GM19351 (cell line): ENCODE data around the gene DNA2.
"Not testable (repeated sequence)": the region's sequence is repeated elsewhere in the genome, so short reads cannot be mapped to it uniquely, and the experiment has no call there.

Experiments used
- ATAC-seq: cut with Tn5 transposase; IDR thresholded peaks from one replicate; pipeline ENCODE4 v1.9.1; 2021; ENCODE audit warnings: mild to moderate bottlenecking, moderate library complexity; ENCODE audit not compliant: unreplicated experiment

Gene DNA2

DNA sequence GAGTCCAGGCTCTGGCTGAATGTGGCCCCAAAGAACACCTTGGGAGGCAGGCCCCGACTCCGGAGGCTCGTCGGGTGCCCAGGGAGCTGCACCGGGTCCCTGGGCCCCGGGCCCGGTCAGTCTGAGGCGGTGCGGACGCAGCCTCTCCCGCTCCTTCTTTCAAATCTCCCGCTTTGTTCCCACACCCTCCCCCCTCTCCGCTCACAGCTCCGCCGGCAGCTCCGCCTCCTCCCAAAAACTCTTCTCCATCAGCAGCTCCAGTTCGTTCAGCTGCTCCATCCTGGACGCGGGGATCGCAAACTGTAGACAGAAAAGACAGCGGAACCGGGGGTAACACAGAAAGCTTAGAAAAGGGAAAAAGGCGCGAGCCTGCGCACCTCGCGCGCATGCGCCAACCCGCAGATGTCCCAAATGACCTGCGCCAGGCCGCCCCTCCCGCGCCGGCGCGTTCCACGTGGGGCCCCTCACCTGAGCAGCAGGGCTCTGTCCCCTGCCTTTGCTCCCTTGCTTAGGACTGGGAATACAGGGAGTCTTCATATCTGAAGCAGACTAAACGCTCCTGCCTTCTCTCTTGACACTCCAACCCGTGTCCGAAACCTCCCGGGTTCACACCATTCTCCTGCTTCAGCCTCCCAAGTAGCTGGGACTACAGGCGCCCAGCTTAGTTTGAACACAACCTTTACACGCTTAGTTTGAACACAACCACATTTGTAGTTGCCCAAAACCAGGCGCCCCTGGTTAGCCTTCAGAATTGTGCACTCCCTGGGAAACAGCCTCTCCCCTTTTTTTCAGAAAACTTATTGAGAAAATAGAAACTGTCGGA lies at the start of gene DNA2:
DNA2 (minus strand) TSS at position 388 of the 823 bp plus-strand sequence; CDS start at position 279, 109 bp downstream.
- peak; percentile 90 for ATAC-seq

DNA sequence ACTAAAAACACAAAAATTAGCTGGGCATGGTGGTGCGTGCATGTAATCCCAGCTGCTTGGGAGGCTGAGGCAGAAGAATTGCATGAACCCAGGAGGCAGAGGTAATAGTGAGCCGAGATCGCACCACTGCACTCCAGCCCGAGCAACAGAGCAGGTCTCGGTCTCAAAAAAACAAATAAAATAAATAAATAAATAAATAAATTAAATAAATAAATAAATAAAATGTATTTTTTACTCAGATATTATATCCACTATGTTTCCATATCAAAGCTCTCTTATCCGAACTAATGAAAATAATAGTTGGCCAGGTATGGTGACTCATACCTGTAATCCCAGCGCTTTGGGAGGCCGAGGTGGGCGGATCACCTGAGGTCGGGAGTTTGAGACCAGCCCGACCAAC lies 46.8 kb upstream of the DNA2 start:
- ATAC-seq = not testable (repeated sequence)

DNA sequence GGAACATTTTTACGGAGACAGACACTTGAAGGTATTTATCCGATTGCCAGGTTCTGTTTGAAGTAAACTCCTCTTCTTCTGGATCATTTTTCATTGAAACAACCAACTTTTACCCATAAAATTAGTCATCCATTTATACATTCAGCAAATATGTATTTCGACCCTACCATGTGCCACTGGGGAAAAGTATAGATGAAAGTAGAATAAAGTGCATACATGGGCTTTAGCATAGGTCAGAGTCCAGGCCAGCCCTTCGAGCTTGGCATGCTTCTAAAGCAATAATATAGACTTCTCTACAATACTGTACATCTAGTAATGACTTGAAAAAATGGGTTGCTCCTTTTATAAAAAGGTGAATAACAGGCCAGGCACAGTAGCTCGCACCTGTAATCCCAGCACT lies 45.4 kb upstream of the DNA2 start:
- ATAC-seq = no peak

DNA sequence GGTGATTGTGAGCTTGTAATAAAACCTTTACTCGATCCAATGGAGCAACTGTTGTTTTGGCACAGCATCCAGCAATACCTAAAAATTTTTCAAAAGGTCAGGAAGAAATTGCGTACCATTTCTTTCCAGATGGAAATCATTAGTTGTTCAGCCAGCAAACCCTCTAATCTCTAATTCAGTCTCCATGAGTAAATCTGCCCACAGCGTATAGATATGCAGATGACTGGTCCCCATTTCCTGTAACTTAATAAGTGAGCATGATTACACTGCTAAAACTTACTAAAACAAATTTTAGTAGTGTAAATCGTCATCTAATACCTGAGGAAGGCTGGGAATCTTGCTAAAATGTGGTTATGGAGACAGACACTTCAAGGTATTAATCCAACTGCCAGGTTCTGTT lies 45.0 kb upstream of the DNA2 start:
- no peak for ATAC-seq

GRCh38 chr10:68516216-68516615 lies 44.4 kb upstream of the DNA2 start:
- not testable (repeated sequence) for ATAC-seq

DNA sequence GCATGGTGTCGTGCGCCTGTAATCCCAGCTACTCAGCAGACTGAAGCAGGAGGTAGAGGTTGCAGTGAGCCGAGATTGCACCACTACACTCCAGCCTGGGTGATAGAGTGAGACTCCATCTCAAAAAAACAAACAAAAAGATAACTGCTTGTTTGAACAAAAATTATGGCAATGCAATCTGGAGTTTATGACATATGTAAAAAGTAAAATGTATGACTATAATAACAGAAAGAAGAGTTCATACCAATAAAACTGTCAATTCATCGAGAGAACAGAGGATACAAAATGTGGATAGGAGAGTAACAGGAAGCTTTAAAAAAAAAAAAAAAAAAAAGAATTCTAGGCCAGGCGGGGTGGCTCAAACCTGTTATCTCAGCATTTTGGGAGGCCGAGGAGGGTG lies 36.3 kb upstream of the DNA2 start:
- ATAC-seq = no peak

DNA sequence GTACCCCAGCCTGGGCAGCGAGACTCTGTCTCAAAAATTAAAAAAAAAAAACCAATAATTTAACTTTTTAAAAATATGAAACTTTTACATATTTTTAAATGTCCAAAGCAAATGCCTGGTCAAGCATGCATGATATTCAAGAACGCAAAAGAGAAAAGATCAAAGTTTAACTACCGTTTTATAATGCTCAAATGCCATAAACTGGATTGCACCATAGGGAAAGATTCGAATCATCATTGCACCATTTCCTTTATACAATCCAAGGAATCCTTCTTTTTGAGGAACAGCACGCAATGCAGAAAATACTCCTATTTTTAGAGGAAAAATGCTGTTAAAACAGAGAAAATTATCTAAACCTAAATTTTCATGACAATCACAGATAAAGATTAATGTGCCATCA lies 34.6 kb upstream of the DNA2 start:
- ATAC-seq = no peak

DNA sequence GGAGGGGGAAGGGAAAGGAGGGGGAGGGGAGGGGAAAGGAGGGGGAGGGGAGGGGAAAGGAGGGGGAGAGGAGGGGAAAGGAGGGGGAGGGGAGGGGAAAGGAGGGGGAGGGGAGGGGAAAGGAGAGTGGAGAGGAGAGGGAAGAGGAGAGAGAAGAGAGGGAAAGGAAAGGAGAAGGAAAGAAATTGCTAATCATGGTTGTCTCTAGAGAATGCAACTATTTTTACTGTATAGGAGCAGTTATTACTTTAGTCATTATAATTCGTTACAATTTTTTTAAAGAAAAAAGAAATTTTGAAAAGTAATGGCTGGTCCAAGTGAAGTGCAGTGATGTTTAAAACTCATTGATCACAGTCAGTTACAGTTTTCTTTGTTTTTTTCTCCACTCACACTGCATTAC lies 31.1 kb upstream of the DNA2 start:
- no peak for ATAC-seq

- no peak for ATAC-seq
Measured at GRCh38 chr10:68501691-68502090, 29.9 kb upstream of the DNA2 start.

- ATAC-seq = no peak
Measured at GRCh38 chr10:68499544-68499943, 27.8 kb upstream of the DNA2 start.

DNA sequence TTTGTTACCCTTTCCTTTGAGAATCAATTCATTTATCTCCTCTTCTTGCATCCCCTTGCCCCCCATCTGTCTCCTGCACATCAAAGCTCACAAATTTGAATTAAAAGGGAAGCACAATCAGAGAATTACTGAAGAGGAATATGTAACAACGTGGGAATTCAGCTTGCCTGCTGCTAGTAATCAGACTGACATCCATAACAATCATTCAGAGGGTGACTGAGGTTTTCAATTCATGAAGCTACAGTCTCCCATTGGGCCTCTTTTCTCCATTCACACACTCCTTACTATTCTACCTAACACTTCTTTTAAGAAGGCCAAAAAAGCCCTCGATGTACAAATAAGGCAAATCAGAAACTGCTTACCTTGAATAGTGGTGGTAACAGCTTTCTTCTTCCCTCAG lies 24.3 kb upstream of the DNA2 start:
- no peak for ATAC-seq

GRCh38 chr10:68492118-68492517 lies 20.3 kb upstream of the DNA2 start:
- no peak for ATAC-seq

- ATAC-seq = no peak
Measured at GRCh38 chr10:68489919-68490318, 18.1 kb upstream of the DNA2 start.

GRCh38 chr10:68474021-68474420 lies 2.2 kb upstream of the DNA2 start:
- ATAC-seq = no peak

DNA sequence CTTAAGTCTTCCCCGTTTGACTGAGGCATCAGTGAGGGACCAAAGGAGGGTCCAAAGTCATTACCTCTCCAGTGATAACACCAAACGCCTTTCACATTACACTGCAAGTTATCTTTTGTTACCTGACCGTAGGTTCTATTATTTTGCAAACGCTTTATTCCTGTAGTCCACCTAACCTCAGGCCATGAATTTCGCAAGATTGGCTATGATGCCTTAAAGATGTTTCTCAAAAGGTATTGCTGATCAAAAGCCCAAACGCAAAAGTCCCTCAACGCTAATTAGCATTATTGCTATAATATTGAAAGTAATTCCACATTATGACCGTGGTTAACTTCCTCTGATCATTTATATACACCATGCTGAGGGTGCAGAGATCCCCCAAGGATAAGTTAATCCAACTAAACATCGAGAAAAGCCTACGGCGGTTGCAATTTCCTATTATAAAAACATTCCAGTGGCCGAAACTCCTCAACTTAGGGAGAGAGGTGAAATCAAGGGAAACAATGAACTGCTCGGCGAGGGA lies 649 bp downstream of the DNA2 start:
- ATAC-seq = no peak

DNA sequence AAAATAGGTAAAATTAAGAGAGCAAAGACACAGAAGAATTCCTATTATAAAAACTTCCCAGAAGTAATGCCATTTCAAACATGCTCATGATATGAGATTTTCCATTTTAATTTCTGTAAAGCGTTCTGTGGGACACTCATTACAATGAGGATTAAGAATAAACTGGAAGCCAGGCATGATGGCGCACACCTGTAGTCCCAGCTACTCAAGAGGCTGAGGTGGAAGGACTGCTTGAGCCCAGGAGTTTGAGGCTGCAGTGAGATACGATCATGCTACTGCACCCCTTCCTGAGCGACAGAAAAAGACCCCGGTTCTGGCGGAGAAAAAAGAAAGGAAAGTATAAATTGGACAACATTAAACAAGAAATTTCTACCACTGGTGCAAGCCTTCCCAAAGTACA lies 1.5 kb downstream of the DNA2 start:
- ATAC-seq = no peak

DNA sequence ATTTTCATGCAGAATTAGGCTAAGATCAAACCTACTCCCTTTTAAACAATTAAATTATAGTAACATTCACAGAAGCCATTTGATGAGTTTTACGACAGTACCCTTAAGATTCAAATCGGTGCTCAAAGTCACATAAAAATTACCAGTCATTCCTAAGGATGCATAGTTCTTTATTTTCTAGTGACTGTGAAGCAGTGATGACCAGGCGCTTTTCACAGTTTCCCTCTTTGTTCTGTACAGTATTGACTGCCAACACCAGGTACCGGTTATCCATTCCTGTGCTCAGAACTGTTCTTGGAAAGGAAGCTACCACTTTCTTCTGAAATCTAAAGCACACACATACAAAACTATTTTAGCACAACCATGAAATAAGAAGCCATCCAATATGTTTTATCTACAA lies 1.9 kb downstream of the DNA2 start:
- ATAC-seq = no peak

GRCh38 chr10:68464729-68465128 lies 7.0 kb downstream of the DNA2 start:
- not testable (repeated sequence) for ATAC-seq

GRCh38 chr10:68463365-68464093 lies 8.2 kb downstream of the DNA2 start:
- ATAC-seq = no peak

GRCh38 chr10:68462536-68462935 lies 9.2 kb downstream of the DNA2 start:
- no peak for ATAC-seq

DNA sequence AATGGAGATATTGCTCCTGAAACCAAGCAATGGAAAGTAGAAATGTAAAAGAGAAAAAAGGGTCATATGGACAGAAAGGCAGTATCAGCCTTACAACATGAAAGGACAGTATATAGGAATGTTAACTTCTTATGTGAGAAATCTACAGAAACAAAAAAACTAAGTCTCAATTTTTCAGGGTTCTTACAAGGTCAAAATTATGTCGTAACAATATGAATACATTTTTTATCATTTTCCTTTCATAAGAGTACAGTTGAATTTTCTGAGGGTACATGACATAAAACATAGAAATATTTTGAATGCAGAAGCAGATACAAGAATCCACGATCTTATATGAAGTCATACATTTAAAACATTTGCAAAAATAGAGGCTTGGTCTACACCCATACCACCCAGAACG lies 10.7 kb downstream of the DNA2 start:
- ATAC-seq = no peak

DNA sequence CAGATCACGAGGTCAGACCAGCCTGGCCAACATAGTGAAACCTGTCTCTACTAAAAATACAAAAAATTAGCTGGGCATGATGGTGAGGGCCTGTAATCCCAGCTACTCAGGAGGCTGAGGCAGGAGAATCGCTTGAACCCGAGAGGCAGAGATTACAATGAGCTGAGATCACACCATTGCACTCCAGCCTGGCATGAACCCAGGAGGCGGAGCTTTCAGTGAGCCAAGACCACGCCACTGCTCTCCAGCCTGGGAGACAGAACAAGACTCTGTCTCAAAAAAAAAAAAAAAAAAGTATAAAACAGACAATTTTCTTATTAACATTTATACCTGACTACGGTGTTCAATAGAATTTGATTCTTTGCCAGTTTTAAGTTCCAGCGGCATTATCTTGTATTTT lies 22.1 kb downstream of the DNA2 start:
- not testable (repeated sequence) for ATAC-seq
